ENCODE measurements around the gene KCNIP4. TPM values are rescaled to one million over a fixed set of nuclear protein-coding genes. Genes with fewer than 3 reads are reported as not detected.

Gene KCNIP4
- polyA plus RNA-seq, 4 donors, result 1.3 to 3.7 TPM; not detected in 2

DNA sequence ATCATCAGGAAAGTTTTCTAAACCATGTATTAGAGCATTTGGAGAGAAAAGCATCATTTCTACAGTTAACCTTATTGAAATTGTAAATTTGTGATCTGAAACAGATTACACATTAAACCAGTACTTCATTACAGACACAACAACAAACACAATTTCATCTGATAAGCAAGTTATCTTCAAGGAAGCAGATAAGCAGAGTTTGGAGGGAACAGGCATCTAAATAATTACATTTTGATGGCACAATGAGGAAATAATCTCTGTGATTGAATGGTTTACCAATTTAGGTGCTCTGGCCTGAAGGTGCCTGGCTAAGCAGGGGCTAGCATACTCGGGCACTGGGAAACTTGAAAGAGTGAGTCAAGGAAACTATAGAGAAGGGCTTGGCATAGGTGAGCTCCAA, 628.5 kb downstream of the KCNIP4 start:
- no peak for FAIRE-seq
- Histone ChIP-seq H3K9me3 (ENCODE audit: control insufficient read depth in 2 of 2, insufficient read depth in 1 of 2, low read depth in 1 of 2, low read length in 1 of 2) (no peaks in the 10 kb centered on the region), H3K36me3 (ENCODE audit: control insufficient read depth in 3 of 3, insufficient read depth in 2 of 3, low read depth in 1 of 3, low read length in 3 of 3) (no peaks in the 10 kb centered on the region), H3K4me1 (ENCODE audit: control insufficient read depth in 3 of 3, insufficient read depth in 2 of 3, low read depth in 1 of 3, low read length in 2 of 3) (no peaks in the 10 kb centered on the region), H3K27me3 (ENCODE audit: control insufficient read depth in 3 of 3, insufficient read depth in 3 of 3, low read length in 3 of 3) (no peaks in the 10 kb centered on the region), H3K4me3 (ENCODE audit: low read depth in 1 of 3, low read length in 3 of 3) (no peak overlapping the region), H3K27ac (ENCODE audit: low read depth in 1 of 3, low read length in 2 of 3) (no peak overlapping the region)
- 22 to 56% (median 49%) methylated on average over 1 of the region's 1 CpG for WGBS, 3 donors
- no peak for DNase-seq

DNA sequence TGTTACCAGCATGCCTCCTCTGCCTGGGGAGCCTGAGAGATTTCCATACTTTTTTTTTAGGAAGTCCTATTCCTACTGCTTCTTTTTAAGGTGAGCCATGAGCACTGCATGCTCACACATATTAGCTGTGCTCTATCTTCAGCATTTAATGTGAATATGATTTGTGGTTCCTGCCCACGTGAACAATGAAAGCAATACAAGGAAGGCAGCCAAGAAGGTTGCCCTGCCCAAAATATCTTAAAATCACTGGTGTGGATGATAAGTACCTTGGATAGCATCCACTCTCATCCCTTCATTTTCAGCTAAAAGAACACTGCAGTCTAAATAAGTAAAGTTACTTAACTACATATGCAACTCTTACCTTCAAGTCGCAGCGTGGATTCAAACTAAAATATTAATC, 640.9 kb downstream of the KCNIP4 start:
- no peaks in the 10 kb centered on the region for H3K4me1 ChIP-seq (ENCODE audit: control insufficient read depth in 3 of 3, insufficient read depth in 2 of 3, low read depth in 1 of 3, low read length in 2 of 3)
- DNase-seq, result no peak

DNA sequence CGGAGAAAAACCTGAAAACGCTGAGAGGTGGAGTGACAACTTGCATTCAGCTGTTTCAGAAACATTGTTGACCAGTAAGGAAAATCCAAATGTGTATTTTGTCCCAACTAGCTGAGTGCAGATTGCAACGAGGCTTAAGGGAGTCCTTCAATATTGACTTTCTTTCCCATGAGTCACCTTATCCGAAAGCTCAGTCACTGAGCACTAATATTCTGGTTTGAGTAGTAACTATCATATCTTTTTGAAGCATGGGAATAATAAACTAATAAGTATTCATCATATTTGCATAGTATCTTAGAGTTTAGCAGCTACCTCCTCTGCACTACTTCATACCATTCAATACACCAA, 644.1 kb downstream of the KCNIP4 start:
- 9 to 17% (median 16%) methylated on average over 4 of the region's 4 CpGs for WGBS, 3 donors
- Histone ChIP-seq H3K27me3 (ENCODE audit: control insufficient read depth in 3 of 3, insufficient read depth in 3 of 3, low read length in 3 of 3) (peaks cover 0 to 16% (median 0%) of the 10 kb centered on the region in 3 donors), H3K36me3 (ENCODE audit: control insufficient read depth in 3 of 3, insufficient read depth in 2 of 3, low read depth in 1 of 3, low read length in 3 of 3) (no peaks in the 10 kb centered on the region), H3K4me3 (ENCODE audit: low read depth in 1 of 3, low read length in 3 of 3) (peak overlapping the region in 1 of 3 donors; percentile 1), H3K27ac (ENCODE audit: low read depth in 1 of 3, low read length in 2 of 3) (no peak overlapping the region), H3K9me3 (ENCODE audit: control insufficient read depth in 2 of 2, insufficient read depth in 1 of 2, low read depth in 1 of 2, low read length in 1 of 2) (no peaks in the 10 kb centered on the region), H3K4me1 (ENCODE audit: control insufficient read depth in 3 of 3, insufficient read depth in 2 of 3, low read depth in 1 of 3, low read length in 2 of 3) (no peaks in the 10 kb centered on the region)
- DNase-seq (peak in 1 of 2 donors; percentile 2), FAIRE-seq (no peak)

More for the DNA sequence above, 640.9 kb downstream of the KCNIP4 start:
- H3K27me3 ChIP-seq (ENCODE audit: control insufficient read depth in 3 of 3, insufficient read depth in 3 of 3, low read length in 3 of 3), result peaks cover 0 to 16% (median 0%) of the 10 kb centered on the region in 3 donors
- H3K9me3 ChIP-seq (ENCODE audit: control insufficient read depth in 2 of 2, insufficient read depth in 1 of 2, low read depth in 1 of 2, low read length in 1 of 2), result no peaks in the 10 kb centered on the region
- 65 to 75% (median 70%) methylated on average over 3 of the region's 3 CpGs for WGBS, 3 donors
- FAIRE-seq, result no peak
- H3K27ac ChIP-seq (ENCODE audit: low read depth in 1 of 3, low read length in 2 of 3), result no peak overlapping the region
- no peak overlapping the region for H3K4me3 ChIP-seq (ENCODE audit: low read depth in 1 of 3, low read length in 3 of 3)
- no peaks in the 10 kb centered on the region for H3K36me3 ChIP-seq (ENCODE audit: control insufficient read depth in 3 of 3, insufficient read depth in 2 of 3, low read depth in 1 of 3, low read length in 3 of 3)

DNA sequence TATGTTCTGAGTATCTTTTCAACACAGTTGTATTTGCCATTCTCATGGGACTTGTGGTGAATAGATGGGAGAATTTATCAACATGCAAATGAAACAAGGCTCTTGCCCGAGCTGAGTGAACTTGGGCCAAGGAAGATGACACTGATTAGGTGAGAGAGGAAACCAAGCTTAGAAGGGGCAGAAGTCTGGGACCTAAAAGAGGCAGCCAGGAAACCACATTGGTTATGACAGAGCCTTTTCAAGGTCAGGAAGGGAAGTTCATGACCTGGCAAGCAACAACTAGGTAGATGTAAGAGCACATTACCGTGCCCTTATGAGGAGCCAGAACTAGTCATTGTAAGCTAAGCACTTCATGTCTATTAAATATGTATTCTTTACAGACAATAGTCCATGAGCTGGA, 658.0 kb downstream of the KCNIP4 start:
- 29 to 58% (median 32%) methylated on average over 2 of the region's 2 CpGs for WGBS, 3 donors
- H3K27me3 ChIP-seq (ENCODE audit: control insufficient read depth in 3 of 3, insufficient read depth in 3 of 3, low read length in 3 of 3), result no peaks in the 10 kb centered on the region
- H3K36me3 ChIP-seq (ENCODE audit: control insufficient read depth in 3 of 3, insufficient read depth in 2 of 3, low read depth in 1 of 3, low read length in 3 of 3), result no peaks in the 10 kb centered on the region
- no peaks in the 10 kb centered on the region for H3K4me1 ChIP-seq (ENCODE audit: control insufficient read depth in 3 of 3, insufficient read depth in 2 of 3, low read depth in 1 of 3, low read length in 2 of 3)
- H3K4me3 ChIP-seq (ENCODE audit: low read depth in 1 of 3, low read length in 3 of 3), result no peak overlapping the region
- no peaks in the 10 kb centered on the region for H3K9me3 ChIP-seq (ENCODE audit: control insufficient read depth in 2 of 2, insufficient read depth in 1 of 2, low read depth in 1 of 2, low read length in 1 of 2)
- DNase-seq (no peak), FAIRE-seq (no peak)
- H3K27ac ChIP-seq (ENCODE audit: low read depth in 1 of 3, low read length in 2 of 3), result no peak overlapping the region

DNA sequence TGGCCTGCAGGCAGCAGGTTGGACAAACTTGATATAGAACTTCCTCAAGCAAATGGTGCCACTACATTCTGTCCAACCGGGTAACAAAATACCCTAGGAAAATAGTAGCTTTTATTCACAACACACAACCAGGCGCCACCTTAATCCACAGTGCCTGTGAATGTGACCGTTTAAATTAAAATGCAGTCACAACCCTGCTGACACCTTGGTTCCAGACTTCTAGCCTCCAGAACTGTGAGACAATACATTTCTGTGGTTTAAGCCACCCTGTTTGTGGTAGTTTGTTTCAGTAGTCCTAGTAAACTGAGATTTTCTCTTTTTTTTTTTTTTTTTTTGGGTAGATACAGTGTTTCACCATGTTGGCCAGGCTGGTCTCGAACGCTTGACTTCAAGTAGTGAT, 672.5 kb downstream of the KCNIP4 start:
- H3K27me3 ChIP-seq (ENCODE audit: control insufficient read depth in 3 of 3, insufficient read depth in 3 of 3, low read length in 3 of 3), result no peaks in the 10 kb centered on the region
- DNase-seq (no peak), FAIRE-seq (no peak)
- H3K4me3 ChIP-seq (ENCODE audit: low read depth in 1 of 3, low read length in 3 of 3), result no peak overlapping the region
- no peak overlapping the region for H3K27ac ChIP-seq (ENCODE audit: low read depth in 1 of 3, low read length in 2 of 3)
- H3K36me3 ChIP-seq (ENCODE audit: control insufficient read depth in 3 of 3, insufficient read depth in 2 of 3, low read depth in 1 of 3, low read length in 3 of 3), result no peaks in the 10 kb centered on the region
- no peaks in the 10 kb centered on the region for H3K9me3 ChIP-seq (ENCODE audit: control insufficient read depth in 2 of 2, insufficient read depth in 1 of 2, low read depth in 1 of 2, low read length in 1 of 2)
- H3K4me1 ChIP-seq (ENCODE audit: control insufficient read depth in 3 of 3, insufficient read depth in 2 of 3, low read depth in 1 of 3, low read length in 2 of 3), result no peaks in the 10 kb centered on the region
- WGBS, 3 donors, result 89 to 91% (median 90%) methylated on average over 5 of the region's 5 CpGs

DNA sequence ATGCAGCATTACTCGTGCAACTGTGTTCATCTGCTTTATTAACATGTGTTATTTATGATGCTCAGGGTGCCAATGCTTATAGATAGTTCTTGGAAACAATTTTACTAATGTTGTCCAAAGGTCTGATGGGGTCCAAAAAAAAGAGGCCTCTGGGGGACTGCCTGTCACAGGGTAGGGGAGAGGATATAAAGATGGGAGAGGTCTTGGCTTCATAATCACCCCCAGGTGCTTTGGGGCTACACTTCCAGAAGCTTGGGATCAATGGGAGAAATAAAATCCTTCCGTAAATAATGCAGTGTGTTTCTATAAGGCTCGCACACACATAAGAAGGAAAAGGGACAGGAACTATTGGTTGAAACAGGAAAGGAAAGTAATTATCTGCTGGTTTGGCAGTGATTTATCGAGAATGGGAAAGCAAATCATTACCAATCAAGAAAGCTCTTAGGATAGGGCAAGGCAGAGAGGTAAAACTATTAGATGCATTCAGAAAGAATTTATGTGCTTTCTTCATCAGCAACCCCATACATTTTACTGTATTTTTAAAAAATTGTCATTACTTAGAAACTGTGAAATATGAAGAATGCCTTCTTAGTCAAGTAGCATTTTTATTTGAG, 677.0 kb downstream of the KCNIP4 start:
- no peaks in the 10 kb centered on the region for H3K36me3 ChIP-seq (ENCODE audit: control insufficient read depth in 3 of 3, insufficient read depth in 2 of 3, low read depth in 1 of 3, low read length in 3 of 3)

DNA sequence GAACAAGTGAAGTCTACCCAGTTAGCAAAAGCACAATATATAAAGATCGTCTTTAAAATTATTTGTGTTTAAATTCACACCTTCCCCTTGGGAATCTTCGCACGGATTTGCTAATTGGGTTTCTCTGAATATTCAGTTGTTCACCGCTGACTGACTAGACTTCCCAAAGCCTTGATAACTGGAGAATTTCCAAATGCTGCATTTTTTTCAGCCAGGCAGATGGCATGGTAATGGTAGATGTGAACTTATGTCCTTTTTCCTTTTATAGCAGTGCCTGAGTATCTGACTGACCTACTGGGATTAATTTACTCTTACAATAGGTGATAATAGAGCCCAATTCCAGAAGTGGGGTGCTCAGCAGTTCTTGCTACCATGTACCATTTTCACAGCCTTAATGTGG, 700.2 kb downstream of the KCNIP4 start:
- 87 to 94% (median 91%) methylated on average over 4 of the region's 4 CpGs for WGBS, 3 donors
- Histone ChIP-seq H3K9me3 (ENCODE audit: control insufficient read depth in 2 of 2, insufficient read depth in 1 of 2, low read depth in 1 of 2, low read length in 1 of 2) (no peaks in the 10 kb centered on the region), H3K4me1 (ENCODE audit: control insufficient read depth in 3 of 3, insufficient read depth in 2 of 3, low read depth in 1 of 3, low read length in 2 of 3) (no peaks in the 10 kb centered on the region), H3K4me3 (ENCODE audit: low read depth in 1 of 3, low read length in 3 of 3) (no peak overlapping the region), H3K27ac (ENCODE audit: low read depth in 1 of 3, low read length in 2 of 3) (no peak overlapping the region), H3K36me3 (ENCODE audit: control insufficient read depth in 3 of 3, insufficient read depth in 2 of 3, low read depth in 1 of 3, low read length in 3 of 3) (no peaks in the 10 kb centered on the region), H3K27me3 (ENCODE audit: control insufficient read depth in 3 of 3, insufficient read depth in 3 of 3, low read length in 3 of 3) (no peaks in the 10 kb centered on the region)
- no peak for DNase-seq
- FAIRE-seq, result no peak

More for the DNA sequence above, 677.0 kb downstream of the KCNIP4 start:
- WGBS, 3 donors, result 53 to 69% (median 53%) methylated on average over 4 of the region's 4 CpGs
- no peak for DNase-seq
- no peaks in the 10 kb centered on the region for H3K9me3 ChIP-seq (ENCODE audit: control insufficient read depth in 2 of 2, insufficient read depth in 1 of 2, low read depth in 1 of 2, low read length in 1 of 2)
- no peaks in the 10 kb centered on the region for H3K4me1 ChIP-seq (ENCODE audit: control insufficient read depth in 3 of 3, insufficient read depth in 2 of 3, low read depth in 1 of 3, low read length in 2 of 3)
- no peak overlapping the region for H3K27ac ChIP-seq (ENCODE audit: low read depth in 1 of 3, low read length in 2 of 3)
- FAIRE-seq, result no peak
- no peaks in the 10 kb centered on the region for H3K27me3 ChIP-seq (ENCODE audit: control insufficient read depth in 3 of 3, insufficient read depth in 3 of 3, low read length in 3 of 3)
- no peak overlapping the region for H3K4me3 ChIP-seq (ENCODE audit: low read depth in 1 of 3, low read length in 3 of 3)

DNA sequence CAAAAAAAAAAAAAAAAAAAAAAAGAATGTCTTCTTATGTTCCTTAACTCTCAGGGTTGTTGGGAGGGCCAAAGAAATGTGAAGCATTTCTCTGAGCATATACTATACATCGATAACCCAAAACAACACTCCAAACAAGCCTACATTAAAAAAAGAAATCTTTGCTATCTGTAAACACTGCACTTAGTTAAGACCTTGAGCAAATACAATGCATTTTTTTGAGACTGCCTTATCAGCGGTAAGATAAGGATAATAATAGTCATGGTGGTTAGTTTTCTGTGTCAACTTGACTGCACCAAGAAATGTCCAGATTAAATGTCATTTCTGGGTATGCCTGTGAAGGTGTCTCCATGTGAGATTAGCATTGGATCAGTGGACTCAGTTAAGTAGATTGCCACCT, 706.4 kb downstream of the KCNIP4 start:
- no peaks in the 10 kb centered on the region for H3K36me3 ChIP-seq (ENCODE audit: control insufficient read depth in 3 of 3, insufficient read depth in 2 of 3, low read depth in 1 of 3, low read length in 3 of 3)
- no peak overlapping the region for H3K27ac ChIP-seq (ENCODE audit: low read depth in 1 of 3, low read length in 2 of 3)
- no peaks in the 10 kb centered on the region for H3K4me1 ChIP-seq (ENCODE audit: control insufficient read depth in 3 of 3, insufficient read depth in 2 of 3, low read depth in 1 of 3, low read length in 2 of 3)
- no peaks in the 10 kb centered on the region for H3K27me3 ChIP-seq (ENCODE audit: control insufficient read depth in 3 of 3, insufficient read depth in 3 of 3, low read length in 3 of 3)
- FAIRE-seq, result no peak
- no peak overlapping the region for H3K4me3 ChIP-seq (ENCODE audit: low read depth in 1 of 3, low read length in 3 of 3)
- WGBS, 3 donors, result 24 to 64% (median 44%) methylated on average over 2 of the region's 2 CpGs
- DNase-seq, result no peak
- no peaks in the 10 kb centered on the region for H3K9me3 ChIP-seq (ENCODE audit: control insufficient read depth in 2 of 2, insufficient read depth in 1 of 2, low read depth in 1 of 2, low read length in 1 of 2)
